HG02852 (cell line): Measurements from ENCODE around the gene PCBP3.
"Not testable (repeated sequence)": the region's sequence is repeated elsewhere in the genome, so short reads cannot be mapped to it uniquely, and the experiment has no call there.

Experiments
- ATAC-seq: cut with Tn5 transposase; IDR thresholded peaks from one replicate; pipeline ENCODE4 v1.9.1; 2021; ENCODE audit warnings: mild to moderate bottlenecking, moderate library complexity; ENCODE audit not compliant: unreplicated experiment

Gene PCBP3

DNA sequence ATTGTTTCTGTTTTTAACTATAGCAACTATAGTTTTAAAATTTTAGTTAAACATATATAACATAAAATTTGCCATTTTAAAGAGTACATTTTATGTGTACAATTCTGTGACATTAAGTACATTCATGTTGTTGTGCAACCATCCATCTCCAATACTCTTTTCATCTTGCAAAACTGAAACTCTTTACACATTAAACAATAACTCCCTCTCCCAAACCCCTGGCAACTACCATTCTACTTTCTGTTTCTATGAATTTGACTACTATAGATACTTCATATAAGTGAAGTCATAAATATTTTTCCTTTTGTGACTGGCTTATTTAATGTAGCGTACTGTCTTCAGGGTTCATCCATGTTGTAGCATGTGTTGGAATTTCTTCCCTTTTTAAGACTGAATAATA lies 25.9 kb downstream of the PCBP3 start:
- no peak for ATAC-seq

DNA sequence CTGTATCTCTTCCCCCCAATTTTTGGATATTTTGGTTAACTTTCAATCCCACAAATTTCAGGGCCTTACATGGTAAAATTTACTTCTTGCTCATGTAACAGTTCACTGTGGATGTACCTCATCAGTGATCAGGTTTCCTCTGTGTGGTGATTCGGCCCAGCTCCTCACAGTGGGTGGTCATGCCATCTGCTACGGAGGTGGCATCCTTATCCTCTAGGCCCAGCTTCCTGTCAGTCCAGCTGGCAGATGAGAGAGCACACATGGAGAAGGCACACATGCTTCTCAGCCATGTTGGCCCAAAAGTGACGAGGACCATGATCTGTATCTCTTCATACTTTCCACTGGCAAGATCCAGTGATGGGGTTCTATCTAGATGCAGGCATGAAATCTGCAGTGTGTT lies 27.2 kb downstream of the PCBP3 start:
- no peak for ATAC-seq

DNA sequence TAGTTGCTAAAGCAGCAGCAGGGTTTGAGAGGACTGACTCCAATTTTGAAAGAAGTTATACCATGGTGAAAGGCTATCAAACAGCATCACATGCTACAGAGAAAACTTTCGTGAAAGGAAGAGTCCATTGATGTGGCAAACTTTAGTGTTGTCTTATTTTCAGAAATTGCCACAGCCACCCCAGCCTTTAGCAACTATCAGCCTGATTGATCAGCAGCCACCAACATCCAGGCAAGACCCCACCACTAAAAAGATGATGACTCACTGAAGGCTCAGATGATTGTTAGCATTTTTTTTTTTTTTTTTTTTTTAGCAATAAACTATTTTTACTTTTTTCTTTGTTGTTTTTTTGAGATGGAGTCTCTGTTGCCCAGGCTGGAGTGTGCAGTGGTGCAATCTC lies 35.3 kb downstream of the PCBP3 start:
- ATAC-seq: not testable (repeated sequence)

DNA sequence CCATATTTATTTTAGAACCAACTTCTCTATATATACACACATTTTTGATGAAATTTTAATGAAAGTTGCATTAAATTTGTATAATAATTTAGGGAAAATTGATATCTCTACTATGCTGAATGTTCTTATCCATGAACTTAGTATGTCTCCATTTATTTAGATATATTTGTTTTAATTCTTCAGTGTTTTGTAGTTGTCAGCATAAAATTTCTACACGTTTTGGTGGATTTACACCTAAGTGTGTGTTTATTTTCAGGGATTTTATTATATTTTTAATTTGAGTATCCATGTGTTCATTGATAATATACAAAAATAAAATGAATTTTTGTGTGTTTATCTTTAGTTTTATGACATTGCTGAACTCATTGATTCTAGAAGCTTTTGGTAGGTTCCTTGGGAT lies 36.7 kb downstream of the PCBP3 start:
- no peak for ATAC-seq

DNA sequence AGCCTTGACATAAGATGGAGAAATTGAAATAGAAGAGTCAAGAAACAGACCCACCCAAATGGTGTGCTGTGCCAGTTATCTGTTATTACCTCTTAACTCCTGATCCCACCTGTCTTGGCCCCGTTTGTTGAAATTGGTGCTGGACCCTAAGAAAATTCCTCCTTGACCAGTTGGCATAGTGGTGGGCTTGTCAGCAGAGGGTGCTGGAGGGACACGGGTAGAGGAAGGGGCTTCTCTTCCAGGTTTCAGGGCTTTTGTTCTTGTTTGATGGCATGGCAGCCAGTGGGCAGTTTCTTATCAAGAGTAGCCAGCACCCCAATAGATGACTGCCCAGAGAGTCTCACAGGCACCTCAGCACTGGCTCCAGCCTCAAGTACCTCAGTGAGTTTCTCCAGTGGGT lies 51.6 kb downstream of the PCBP3 start:
- no peak for ATAC-seq

DNA sequence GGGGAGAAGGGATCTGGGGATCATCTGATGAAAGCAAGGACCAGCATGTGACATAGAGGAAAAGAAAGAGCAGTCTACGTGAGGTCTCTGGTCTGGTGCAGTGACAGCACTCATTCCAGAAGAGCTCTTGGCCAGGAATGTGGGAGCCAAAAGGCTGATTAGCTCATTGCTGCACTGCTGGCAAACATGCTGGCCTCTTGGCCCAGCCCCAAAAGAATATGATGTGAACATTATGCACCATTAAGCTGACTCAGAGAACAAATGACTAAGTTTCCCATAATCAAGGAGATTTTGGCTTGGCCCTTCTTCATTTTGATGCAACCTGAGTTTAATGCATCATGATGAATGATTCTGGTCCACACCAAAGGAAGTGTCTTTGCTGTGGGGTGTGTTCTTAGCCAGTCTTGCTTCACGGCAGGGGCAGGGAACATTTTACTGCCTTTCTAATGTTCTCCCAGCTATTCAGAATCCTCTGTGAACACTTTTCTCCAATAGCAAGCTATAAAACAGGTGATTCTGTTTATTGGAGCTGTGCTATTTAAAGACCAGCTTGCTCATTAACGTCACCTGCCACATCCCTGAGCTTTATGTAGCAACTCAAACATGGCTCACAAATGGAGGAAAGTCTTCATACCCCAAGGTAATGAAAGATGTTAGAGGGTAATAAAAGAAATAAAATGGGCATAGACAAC lies 55.1 kb downstream of the PCBP3 start:
- ATAC-seq: no peak

DNA sequence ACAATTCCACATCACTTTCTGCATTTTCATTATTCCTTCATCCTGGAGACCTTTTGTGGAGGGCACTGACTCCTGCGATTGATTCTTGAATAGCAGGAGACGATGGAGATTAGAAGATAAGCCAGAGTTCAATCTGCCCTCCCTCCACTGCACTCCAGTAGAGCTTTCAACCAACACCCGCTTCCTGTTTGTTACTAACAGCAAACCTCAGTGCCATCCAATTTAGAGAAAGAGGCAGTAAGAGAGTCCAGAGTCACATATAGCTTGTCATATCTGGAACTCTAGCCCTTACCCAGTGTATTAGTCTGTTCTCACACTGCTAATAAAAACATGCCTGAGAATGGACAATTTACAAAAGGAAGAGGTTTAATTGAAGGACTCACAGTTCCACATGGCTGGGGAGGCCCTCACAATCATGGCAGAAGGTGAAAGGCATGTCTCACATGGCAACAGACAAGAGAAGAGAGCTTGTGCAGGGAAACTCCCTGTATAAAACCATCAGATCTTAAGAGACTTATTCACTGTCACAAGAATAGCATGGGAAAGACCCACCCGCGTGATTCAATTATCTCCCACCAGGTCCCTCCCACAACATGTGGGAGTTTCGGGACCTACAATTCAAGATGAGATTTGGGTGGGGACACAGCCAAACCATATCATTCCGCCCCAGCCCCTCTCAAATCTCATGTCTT lies 55.9 kb downstream of the PCBP3 start:
- ATAC-seq: no peak

DNA sequence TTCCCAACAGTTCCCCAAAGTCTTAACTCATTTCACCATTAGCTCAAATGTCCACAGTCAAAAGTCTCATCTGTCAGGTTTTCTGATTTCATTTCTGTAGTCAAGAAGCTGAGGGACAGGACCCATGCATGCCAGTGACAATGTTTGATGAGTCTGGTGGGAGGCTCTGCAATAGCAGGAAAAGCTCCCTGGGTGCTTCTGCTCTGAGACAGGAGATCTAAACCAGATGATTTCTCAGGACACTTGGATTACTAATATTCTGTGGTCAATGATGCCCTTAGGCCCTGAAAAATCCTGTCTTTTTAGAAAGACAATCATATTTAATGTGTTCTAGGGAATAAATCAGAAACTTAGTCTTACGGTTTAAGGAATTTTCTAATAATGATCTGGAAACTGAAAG lies 56.4 kb downstream of the PCBP3 start:
- no peak for ATAC-seq

DNA sequence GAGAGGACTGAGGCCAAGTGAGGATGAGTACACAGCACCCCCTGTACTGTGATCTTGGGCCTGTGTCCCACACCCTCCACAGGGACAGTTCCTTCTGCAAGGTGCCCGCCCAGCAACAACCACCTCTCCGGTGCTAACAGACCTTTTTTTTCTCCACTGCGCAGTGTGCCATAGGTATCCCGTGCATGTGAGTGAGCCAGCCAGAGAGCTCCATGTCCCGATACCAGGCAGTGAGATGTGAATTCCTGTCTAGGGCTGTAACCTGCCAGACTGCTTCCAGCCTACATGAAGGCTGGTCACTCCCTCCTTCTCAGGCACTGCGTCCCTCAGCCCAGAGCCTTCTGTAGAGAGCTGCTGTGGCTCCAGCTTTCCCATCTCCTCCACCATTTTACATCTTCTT lies 56.9 kb downstream of the PCBP3 start:
- ATAC-seq: no peak

DNA sequence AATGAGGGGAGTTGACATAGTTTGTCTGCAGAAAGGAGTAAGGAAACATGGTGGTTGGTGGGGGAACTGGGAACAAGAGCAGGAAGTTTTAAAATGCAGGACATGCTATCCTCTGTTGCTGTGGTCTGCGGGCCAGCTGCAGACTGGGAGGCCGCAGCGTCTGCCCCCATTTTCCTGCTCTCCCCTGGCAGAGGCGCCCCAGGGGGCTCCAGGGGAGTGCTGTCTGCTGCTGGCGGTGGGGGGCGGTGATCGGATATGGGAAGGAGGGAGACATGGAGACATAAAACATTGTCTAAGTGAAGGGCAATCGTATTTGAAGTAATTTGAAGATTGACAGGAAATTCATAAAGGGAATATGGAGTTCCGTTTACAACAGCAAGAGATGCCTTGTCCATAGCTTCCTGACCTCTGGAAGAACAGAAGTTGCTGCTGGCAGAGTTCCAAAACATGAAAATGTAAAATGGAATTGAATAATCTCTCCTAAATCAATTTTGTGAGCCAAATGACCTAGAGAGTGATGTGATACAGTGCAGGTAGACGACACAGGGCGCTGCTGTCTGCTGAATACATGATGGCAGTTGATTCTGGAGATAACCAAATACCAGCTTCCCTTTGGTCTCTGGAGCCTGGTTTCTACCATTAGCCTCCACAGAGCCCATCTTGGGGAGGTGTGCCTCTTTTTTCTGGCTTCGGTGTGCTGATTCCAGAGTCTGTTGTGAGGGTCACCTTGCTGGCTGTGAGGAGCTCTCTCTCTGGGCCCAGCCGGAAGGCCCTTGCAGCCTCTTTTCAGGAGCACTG lies 61.0 kb downstream of the PCBP3 start:
- ATAC-seq: no peak

DNA sequence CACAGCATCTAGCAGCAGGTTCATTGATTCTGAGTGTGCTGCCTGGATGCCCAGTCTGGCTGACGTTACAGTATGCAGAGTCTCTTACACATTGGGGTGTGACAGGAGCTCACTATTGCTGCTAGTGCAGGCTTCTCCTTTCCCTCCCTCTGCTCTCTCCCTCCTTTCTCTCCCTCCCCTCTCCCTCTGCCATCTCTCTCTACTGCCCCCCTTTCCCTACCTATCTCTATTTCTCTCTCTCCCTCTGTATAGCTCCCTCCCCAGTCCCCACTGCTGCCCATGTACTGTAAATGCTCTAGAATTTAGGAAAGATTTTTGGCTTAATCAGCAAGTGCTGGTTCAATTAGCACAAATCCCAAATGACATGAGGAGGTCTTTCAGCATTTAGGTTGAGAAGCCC lies 62.8 kb downstream of the PCBP3 start:
- no peak for ATAC-seq

DNA sequence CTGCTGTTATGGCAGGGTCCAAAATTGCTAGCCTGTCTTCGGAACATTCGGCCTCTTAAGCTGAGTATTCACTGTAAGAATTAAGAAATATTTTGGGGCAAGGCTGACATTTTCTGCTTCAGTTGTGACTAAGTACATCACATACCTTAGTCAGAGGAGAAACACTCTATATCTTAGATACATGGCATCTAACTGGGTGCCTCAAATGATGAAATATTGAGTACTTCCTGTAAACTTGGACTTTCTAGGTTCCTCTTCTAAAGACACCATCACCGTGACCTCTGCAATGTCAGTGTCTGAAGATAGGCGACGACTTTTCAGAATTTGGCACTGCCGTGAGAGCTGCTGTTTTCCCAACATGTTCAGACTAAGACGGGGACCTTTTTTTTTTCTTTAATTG lies 65.6 kb downstream of the PCBP3 start:
- no peak for ATAC-seq

DNA sequence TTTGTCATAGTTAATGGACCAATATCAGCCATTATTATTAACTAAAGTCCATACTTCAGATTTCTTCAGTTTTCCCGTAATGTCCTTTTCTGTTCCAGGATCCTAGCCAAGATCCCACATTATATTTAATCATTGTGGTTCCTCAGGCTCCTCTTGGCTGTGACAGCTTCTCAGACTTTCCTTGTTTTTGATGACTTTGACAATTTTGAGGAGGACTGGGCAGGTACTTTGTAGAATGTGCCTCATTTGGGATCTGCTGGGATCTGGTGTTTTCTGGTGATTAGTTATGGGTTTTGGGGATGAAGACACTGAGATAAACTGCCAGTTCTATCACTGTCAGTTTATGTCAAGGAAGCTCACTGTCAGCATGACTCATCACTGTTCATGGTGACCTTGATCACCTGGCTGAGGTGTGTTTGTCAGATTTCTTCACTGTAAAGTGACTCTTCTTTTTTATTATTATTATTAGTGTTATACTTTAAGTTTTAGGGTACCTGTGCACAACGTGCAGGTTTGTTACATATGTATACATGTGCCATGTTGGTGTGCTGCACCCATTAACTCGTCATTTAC lies 66.3 kb downstream of the PCBP3 start:
- no peak for ATAC-seq

DNA sequence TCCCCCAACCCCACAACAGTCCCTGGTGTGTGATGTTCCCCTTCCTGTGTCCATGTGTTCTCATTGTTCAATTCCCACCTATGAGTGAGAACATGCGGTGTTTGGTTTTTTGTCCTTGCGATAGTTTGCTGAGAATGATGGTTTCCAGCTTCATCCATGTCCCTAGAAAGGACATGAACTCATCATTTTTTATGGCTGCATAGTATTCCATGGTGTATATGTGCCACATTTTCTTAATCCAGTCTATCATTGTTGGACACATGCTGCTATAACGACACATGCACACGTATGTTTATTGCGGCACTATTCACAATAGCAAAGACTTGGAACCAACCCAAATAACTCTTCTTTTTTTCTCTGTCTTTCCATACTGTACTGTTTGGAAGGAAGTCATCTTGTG lies 66.8 kb downstream of the PCBP3 start:
- not testable (repeated sequence) for ATAC-seq

DNA sequence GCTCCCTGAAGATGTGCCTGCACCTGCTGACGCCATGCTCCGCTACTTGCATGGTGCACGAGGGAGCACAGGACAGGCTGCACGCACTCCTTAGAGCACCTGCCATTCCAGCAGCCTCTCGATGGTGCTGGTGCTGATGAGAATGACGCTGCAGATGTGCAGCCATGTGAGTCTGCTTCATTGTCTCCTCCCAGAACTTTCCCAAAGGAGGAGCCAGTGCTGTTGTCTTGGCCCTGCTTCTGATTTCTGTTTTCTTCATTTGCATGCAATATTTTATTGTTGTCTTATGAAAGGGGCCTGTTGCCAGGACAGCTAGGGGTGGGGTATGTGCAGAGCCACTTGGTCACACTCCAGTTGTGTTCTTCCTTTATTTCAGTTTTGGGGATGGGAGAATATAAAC lies 70.1 kb downstream of the PCBP3 start:
- no peak for ATAC-seq

DNA sequence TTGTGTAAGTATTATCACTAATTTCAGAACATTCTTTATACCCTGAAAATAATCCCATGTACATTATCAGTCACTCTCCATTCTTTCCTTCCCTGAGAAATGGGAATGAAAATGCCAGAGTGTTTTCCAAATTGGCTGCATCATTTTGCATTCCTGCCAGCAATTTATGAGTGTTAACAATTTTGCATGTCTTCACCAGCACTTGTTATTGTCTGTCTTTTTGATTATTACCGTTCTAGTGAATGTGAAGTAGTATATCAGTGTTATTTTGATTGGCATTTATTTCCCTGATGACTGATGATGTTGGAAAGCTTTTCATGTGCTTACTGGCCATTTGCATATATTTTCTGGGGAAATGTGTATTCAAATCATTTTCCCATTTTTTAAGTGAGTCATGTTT lies 71.9 kb downstream of the PCBP3 start:
- ATAC-seq: no peak

DNA sequence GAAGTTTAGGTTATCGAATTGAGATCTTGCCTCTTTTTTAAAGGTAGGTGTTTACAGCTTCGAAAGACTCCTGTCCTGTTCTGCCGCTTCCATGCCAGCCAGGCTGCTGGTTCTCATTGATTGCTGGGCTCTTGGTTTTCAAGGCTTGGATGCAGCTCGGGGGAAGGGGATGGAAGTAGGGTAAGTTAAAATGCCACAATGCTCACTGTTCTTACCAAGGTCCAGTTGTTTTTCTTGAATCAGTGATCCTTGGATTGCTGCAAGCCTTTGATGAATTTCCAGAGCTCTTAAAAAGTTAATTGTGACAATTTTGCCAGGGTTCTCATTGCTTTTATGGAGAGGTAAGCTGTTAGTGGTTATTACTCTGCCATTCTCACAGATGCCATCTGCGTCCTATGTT lies 74.9 kb downstream of the PCBP3 start:
- ATAC-seq: no peak

DNA sequence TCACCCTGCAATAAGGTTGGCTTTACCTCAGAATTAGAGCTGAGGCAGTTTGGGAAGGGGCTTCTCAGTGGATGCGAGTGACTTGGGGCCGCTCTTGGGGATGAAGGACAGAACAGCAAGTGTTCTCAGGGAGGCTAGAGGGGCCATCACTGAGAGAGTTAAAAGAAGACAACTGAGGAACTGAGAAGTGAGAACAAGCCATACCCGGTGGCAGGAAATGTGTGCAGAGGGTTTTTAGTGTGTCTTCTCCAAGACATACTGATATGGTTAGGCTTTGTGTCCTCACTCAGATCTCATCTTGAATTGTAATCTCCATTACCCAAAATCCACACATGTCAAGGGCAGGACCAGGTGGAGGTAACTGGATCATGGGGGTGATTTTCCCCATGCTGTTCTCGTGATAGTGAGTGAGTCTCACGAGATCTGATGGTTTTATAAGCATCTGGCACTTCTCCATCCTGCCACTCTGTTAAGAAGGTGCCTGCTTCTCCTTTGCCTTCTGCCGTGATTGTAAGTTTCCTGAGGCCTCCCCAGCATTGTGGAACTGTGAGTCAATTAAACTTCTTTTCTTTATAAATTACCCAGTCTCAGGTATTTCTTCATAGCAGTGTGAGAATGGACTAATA lies 75.8 kb downstream of the PCBP3 start:
- ATAC-seq: no peak

DNA sequence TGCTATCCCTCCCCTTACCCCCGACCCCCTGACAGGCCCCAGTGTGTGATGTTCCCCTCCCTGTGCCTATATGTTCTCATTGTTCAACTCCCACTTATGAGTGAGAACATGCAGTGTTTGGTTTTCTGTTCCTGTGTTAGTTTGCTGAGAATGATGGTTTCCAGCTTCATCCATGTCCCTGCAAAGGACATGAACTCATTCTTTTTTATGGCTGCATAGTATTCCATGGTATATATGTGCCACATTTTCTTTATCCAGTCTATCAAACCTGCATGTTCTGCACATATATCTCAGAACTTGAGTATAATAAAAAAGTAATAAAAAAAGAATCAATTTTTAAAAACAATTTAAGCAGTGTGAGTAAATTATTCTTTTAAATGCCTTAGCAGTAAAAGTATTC lies 76.7 kb downstream of the PCBP3 start:
- ATAC-seq: not testable (repeated sequence)

DNA sequence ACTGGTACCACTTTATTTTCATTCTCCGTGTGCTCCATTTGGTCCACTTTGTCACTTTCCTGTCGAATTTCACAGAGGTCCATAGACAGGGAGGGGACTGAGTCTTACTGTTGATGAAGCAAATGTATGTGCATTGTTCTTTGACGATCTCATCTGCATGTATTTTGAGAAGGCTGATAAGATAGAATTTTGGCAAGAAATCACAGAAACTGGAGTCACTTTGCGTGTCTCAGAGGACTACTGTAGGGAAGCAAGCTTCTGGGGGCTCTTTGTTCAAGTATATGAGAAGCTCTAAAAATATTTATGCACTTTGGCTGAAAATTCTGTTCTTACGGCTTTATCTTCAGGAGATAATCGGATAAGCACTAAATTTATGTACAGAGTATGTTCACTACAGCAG lies 78.1 kb downstream of the PCBP3 start:
- no peak for ATAC-seq
